ENCODE measurements around the gene MAGI2.

DNA sequence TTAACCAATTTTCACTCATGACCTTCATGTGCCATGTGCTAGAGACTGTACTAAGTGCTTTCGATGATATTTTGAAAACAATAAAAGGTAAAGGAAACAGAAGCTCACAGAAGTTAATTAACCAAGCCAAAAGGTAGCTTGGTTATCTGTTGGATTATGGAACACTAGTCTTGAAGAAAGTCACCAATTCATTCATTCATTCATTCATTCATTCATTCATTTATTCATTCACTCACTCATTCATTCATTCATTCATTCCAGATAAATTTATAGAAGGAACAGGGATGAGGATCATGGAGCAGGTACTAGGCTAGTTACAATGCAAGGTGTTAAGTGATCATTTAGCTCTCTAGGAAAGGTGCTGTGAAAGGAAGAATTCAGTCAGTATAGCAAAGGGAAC is 322.8 kb downstream of the MAGI2 start:
- TF ChIP-seq, protein P1, sequence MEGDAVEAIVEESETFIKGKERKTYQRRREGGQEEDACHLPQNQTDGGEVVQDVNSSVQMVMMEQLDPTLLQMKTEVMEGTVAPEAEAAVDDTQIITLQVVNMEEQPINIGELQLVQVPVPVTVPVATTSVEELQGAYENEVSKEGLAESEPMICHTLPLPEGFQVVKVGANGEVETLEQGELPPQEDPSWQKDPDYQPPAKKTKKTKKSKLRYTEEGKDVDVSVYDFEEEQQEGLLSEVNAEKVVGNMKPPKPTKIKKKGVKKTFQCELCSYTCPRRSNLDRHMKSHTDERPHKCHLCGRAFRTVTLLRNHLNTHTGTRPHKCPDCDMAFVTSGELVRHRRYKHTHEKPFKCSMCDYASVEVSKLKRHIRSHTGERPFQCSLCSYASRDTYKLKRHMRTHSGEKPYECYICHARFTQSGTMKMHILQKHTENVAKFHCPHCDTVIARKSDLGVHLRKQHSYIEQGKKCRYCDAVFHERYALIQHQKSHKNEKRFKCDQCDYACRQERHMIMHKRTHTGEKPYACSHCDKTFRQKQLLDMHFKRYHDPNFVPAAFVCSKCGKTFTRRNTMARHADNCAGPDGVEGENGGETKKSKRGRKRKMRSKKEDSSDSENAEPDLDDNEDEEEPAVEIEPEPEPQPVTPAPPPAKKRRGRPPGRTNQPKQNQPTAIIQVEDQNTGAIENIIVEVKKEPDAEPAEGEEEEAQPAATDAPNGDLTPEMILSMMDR (IDR thresholded peaks at IDR 0.05; ENCODE audit: insufficient read depth, low read length, poor library complexity, severe bottlenecking) = no peak
- no peak for TF ChIP-seq EZH2phosphoT487 (conservative IDR thresholded peaks at IDR 0.05; ENCODE audit: low read length)
